K562 (cell line): ENCODE results near the gene ICAM2. TPM values are rescaled to one million over a fixed set of nuclear protein-coding genes. Genes with fewer than 3 reads are reported as not detected.

Source experiments
- ATAC-seq: fragments of 200-7000 bp; cut with Tn5 transposase; 3 replicates; pipeline ENCODE4 v1.9.1; 2020; ENCODE audit warnings: moderate library complexity
- BruUV-seq: library from RNA; stranded (reverse); fragments of 400-500 nt; replicated peaks from 2 replicates; lab custom pipeline; 2021; lab: Mats Ljungman, UMichigan
- CTCF ChIA-PET: fragments of 300-600 bp; formaldehyde crosslinking; extraction: SDS; loops from one replicate; lab custom pipeline; 2021; ENCODE audit warnings: low intra/inter-chr PET ratio; lab: Yijun Ruan, JAX
- POLR2A ChIA-PET: fragments of 300-600, 350-650 bp; sonication (Branson Sonifier 250); formaldehyde crosslinking; extraction: SDS; loops from one replicate; lab custom pipeline; 2021; ENCODE audit warnings: antibody characterized with exemption, inconsistent platforms; lab: Yijun Ruan, JAX
- DNase-seq, 4 experiments: peaks; one replicate each; pipeline versions ENCODE4 v3.0.0 to v3.0.0-alpha.2; 2011 to 2018; ENCODE audit warnings: low spot score in 3 of 4, mixed read lengths in 3 of 4; ENCODE audit errors: extremely low read depth in 1 of 4
- FAIRE-seq: peaks from 2 replicates; lab custom pipeline; 2011; peaks lifted over from hg19 to GRCh38; lab: Jason Lieb, UNC
- H2AFZ ChIP-seq: 2 replicates; pipeline ENCODE4 v1.6.0; 2011; ENCODE audit warnings: low read depth, low read length, control low read depth, inconsistent platforms
- H3K27ac ChIP-seq: fragments of 200-600 bp; 3 replicates; pipeline ENCODE4 v1.8.0; 2011; ENCODE audit warnings: low read depth, mild to moderate bottlenecking, control low read depth, inconsistent platforms, low read length, moderate library complexity, mixed read lengths; ENCODE audit errors: extremely low read depth
- H3K27me3 ChIP-seq, 2 experiments: fragments of 300-600 bp in 1 of 2; 2 replicates in 1 of 2; 3 replicates in 1 of 2; pipeline versions ENCODE4 v1.6.0 to v1.8.0; 2011; ENCODE audit warnings: inconsistent platforms in 2 of 2, low read length in 2 of 2, mild to moderate bottlenecking in 1 of 2, mixed read lengths in 1 of 2, moderate library complexity in 1 of 2; ENCODE audit not compliant: control insufficient read depth in 2 of 2, insufficient read depth in 2 of 2
- H3K36me3 ChIP-seq: fragments of 300-600 bp; 3 replicates; pipeline ENCODE4 v1.8.0; 2011; ENCODE audit warnings: mild to moderate bottlenecking, low read length, inconsistent platforms; ENCODE audit not compliant: control insufficient read depth, insufficient read depth
- H3K4me1 ChIP-seq, 2 experiments: fragments of 200-600 bp in 1 of 2; replicated peaks in 1 of 2; 2 replicates in 1 of 2; 3 replicates in 1 of 2; pipeline versions ENCODE4 v1.5.1 to v1.8.0; 2011; ENCODE audit warnings: inconsistent platforms in 2 of 2, low read length in 2 of 2, mild to moderate bottlenecking in 1 of 2, mixed read lengths in 1 of 2, moderate library complexity in 1 of 2; ENCODE audit not compliant: control insufficient read depth in 2 of 2, insufficient read depth in 2 of 2
- H3K4me2 ChIP-seq: 2 replicates; pipeline ENCODE4 v1.6.1; 2011; ENCODE audit warnings: low read length, control low read depth, inconsistent platforms, mixed read lengths; ENCODE audit not compliant: insufficient read depth
- H3K4me3 ChIP-seq: fragments of 200-600 bp; sonication (generic), shearing (Covaris generic); 2 replicates; pipeline ENCODE4 v1.5.1; 2016; ENCODE audit warnings: control low read depth, inconsistent platforms
- H3K79me2 ChIP-seq: fragments of 200-600 bp; 3 replicates; pipeline ENCODE4 v1.8.0; 2011; ENCODE audit warnings: low read length, inconsistent platforms; ENCODE audit not compliant: control insufficient read depth, insufficient read depth
- H3K9ac ChIP-seq, 2 experiments: 2 replicates each; pipeline versions ENCODE4 v1.6.0 to v1.6.1; 2011; ENCODE audit warnings: low read depth in 2 of 2, low read length in 2 of 2, control low read depth in 1 of 2, inconsistent platforms in 1 of 2, mild to moderate bottlenecking in 1 of 2, mixed read lengths in 1 of 2; ENCODE audit not compliant: insufficient read depth in 1 of 2
- H3K9me1 ChIP-seq: one replicate; pipeline ENCODE4 v1.6.0; 2011; ENCODE audit warnings: inconsistent platforms, mild to moderate bottlenecking, low read length, moderate library complexity; ENCODE audit not compliant: control insufficient read depth, insufficient read depth
- H3K9me3 ChIP-seq: replicated peaks from 2 replicates; pipeline ENCODE4 v1.5.1; 2011; ENCODE audit warnings: low read depth, low read length, inconsistent platforms; ENCODE audit not compliant: control insufficient read depth, insufficient read depth
- H4K20me1 ChIP-seq: replicated peaks from 2 replicates; pipeline ENCODE4 v1.6.1; 2011; ENCODE audit warnings: low read length, inconsistent platforms, mixed read lengths; ENCODE audit not compliant: control insufficient read depth, insufficient read depth
- ARID3A ChIP-seq: IDR thresholded peaks from 2 replicates; pipeline ENCODE4 v1.6.1; 2012; ENCODE audit warnings: low read depth, low read length, improper control_type of control experiment, borderline replicate concordance
- HMG20A ChIP-seq: fragments of 450-650 bp; formaldehyde crosslinking; conservative IDR thresholded peaks from 2 replicates; pipeline ENCODE4 v1.4.0; 2020; ENCODE audit warnings: mild to moderate bottlenecking, mixed read lengths
- KAT2B ChIP-seq: IDR thresholded peaks from one replicate; pipeline ENCODE4 v1.6.1; 2012; ENCODE audit warnings: low read depth, mild to moderate bottlenecking, control low read depth, inconsistent platforms, low read length, moderate library complexity
- KLF10 ChIP-seq: fragments of 250-450 bp; sonication (Bioruptor Pico); IDR thresholded peaks from 2 replicates; pipeline ENCODE4 v1.6.1; 2021; ENCODE audit warnings: matching md5 sums
- MCM3 ChIP-seq: fragments of 450-650 bp; IDR thresholded peaks from 2 replicates; pipeline ENCODE4 v1.6.1; 2016
- NCOR1 ChIP-seq: fragments of 450-650 bp; IDR thresholded peaks from 2 replicates; pipeline ENCODE4 v1.6.1; 2016; ENCODE audit warnings: mild to moderate bottlenecking, moderate library complexity
- PHTF2 ChIP-seq: fragments of 250-450 bp; sonication (Bioruptor Pico); IDR thresholded peaks from 2 replicates; pipeline ENCODE4 v1.5.0; 2021; ENCODE audit warnings: mild to moderate bottlenecking
- WGBS: fragments of 100-300 bp; shearing (Covaris generic); methylation state at CpG from one replicate; pipeline ENCODE4 v1.1.6; 2016; ENCODE audit warnings: low coverage, mixed read lengths; ENCODE audit not compliant: insufficient coverage; ENCODE audit errors: missing lambda C conversion rate; 5-methylcytosine and 5-hydroxymethylcytosine counted together
- in situ Hi-C: fragments of 300-500 bp; cut with MboI; formaldehyde crosslinking; loops from 4 replicates; pipeline ENCODE4 v1.15.0; 2018; ENCODE audit warnings: inconsistent platforms, mixed read lengths
- intact Hi-C: fragments of 100-400 bp; cut with micrococcal nuclease; formaldehyde crosslinking; loops from 2 replicates; pipeline ENCODE4 v1.14.2; 2022
- polyA plus RNA-seq, 8 experiments: library from polyadenylated mRNA; depleted of rRNA in 4 of 8; stranded (reverse) in 5 of 8; unstranded in 3 of 8; fragments of >200 nt; fragmentation: Nextera tagmentation in 2 of 8; fragmentation: Illumina TruSeq in 1 of 8; extraction: Ambion mirVana in 2 of 8; extraction: Trizol in 1 of 8; gene quantifications; 2 replicates each; pipeline versions ENCODE4 v1.2.1 to v1.2.3, GENCODE V29; 2011 to 2014; ENCODE audit warnings: inconsistent platforms in 1 of 8, missing spikeins in 1 of 8
- total RNA-seq, 7 experiments: library from RNA; depleted of rRNA in 6 of 7; stranded (reverse); fragments of >200 nt in 6 of 7; fragmentation: Illumina TruSeq in 2 of 7; extraction: Trizol in 2 of 7; gene quantifications; 2 replicates each; pipeline versions ENCODE4 v1.2.1 to v1.2.3, GENCODE V29; 2011 to 2021; ENCODE audit warnings: low replicate concordance in 1 of 7

ICAM2 gene
- total and polyA plus RNA-seq, 9 of the 15 experiments (the other 6 are each of a cell fraction or from before 2014, with no cell fraction given), result 37.9 to 89.4 (median 60.6) TPM

- ATAC-seq (no peak), FAIRE-seq (no peak), DNase-seq (no peak)
- ChIA-PET POLR2A (interaction anchor here (0.9 kb wide), 1 partner anchor 9 kb away, joined by 3 read pairs; no protein-coding TSS in a partner anchor), CTCF (no interaction called here)
- Histone ChIP-seq H3K4me2 (no peak overlapping the region), H3K79me2 (no peaks in the 10 kb centered on the region), H3K27me3 (no peaks in the 10 kb centered on the region), H4K20me1 (no peaks in the 10 kb centered on the region), H3K36me3 (peaks cover 56% of the 10 kb centered on the region; the same call in 2 of the 3 replicates), H3K9me3 (no peaks in the 10 kb centered on the region), H2AFZ (no peak overlapping the region), H3K4me3 (no peak overlapping the region), H3K4me1 (no peaks in the 10 kb centered on the region; a peak in 1 of 5 replicates), H3K9me1 (no peaks in the 10 kb centered on the region), H3K27ac (no peak overlapping the region), H3K9ac (no peak overlapping the region)
- intact Hi-C loops, result no loop called here
- in situ Hi-C loops, result no loop called here
- BruUV-seq, result no TSS peak
- 68% methylated on average over 12 of the region's 13 CpGs for WGBS
- TF ChIP-seq KAT2B, result no peak
- TF ChIP-seq HMG20A, result no peak
- no peak for TF ChIP-seq KLF10 (CRISPR knock-in tag)
- no peak for TF ChIP-seq NCOR1
- no peak for TF ChIP-seq MCM3
- no peak for TF ChIP-seq PHTF2 (CRISPR knock-in tag)
- no peak for TF ChIP-seq ARID3A
These were observed 24.7 kb upstream of the ICAM2 start for GRCh38 chr17:64045176-64045575.
